K562 (cell line): ENCODE measurements around the gene PTBP3. TPM values are rescaled to one million over a fixed set of nuclear protein-coding genes. Genes with fewer than 3 reads are reported as not detected.

Experiments used
- ADNP ChIP-seq: fragments of 200-800 bp; sonication (Bioruptor generic); IDR thresholded peaks from 2 replicates; pipeline ENCODE4 v1.6.1; 2016; ENCODE audit warnings: missing genetic modification characterization, missing compliant biosample characterization
- DNMT1 ChIP-seq: fragments of 450-650 bp; IDR thresholded peaks from 2 replicates; pipeline ENCODE4 v1.6.1; 2016; ENCODE audit warnings: antibody characterized with exemption, mild to moderate bottlenecking
- HNRNPLL ChIP-seq: fragments of 200-400 bp; formaldehyde crosslinking; IDR thresholded peaks from 2 replicates; pipeline ENCODE4 v1.6.1; 2017; ENCODE audit warnings: low read length, low read depth, mild to moderate bottlenecking; ENCODE audit not compliant: poor library complexity, severe bottlenecking
- KLF10 ChIP-seq: fragments of 250-450 bp; sonication (Bioruptor Pico); IDR thresholded peaks from 2 replicates; pipeline ENCODE4 v1.6.1; 2021; ENCODE audit warnings: matching md5 sums
- MBD2 ChIP-seq: sonication (generic); IDR thresholded peaks from 2 replicates; pipeline ENCODE4 v1.6.1; 2016; ENCODE audit warnings: low read depth, borderline replicate concordance
- MTA2 ChIP-seq: fragments of 450-650 bp; IDR thresholded peaks from 2 replicates; pipeline ENCODE4 v1.6.1; 2016; ENCODE audit warnings: low read depth
- TAF7 ChIP-seq: fragments of 450-650 bp; IDR thresholded peaks from 2 replicates; pipeline ENCODE4 v1.6.1; 2016; ENCODE audit warnings: missing genetic modification characterization, missing compliant biosample characterization
- polyA plus RNA-seq, 8 experiments: library from polyadenylated mRNA; depleted of rRNA in 4 of 8; stranded (reverse) in 5 of 8; unstranded in 3 of 8; fragments of >200 nt; fragmentation: Nextera tagmentation in 2 of 8; fragmentation: Illumina TruSeq in 1 of 8; extraction: Ambion mirVana in 2 of 8; extraction: Trizol in 1 of 8; gene quantifications; 2 replicates each; pipeline versions ENCODE4 v1.2.1 to v1.2.3, GENCODE V29; 2011 to 2014; ENCODE audit warnings: inconsistent platforms in 1 of 8, missing spikeins in 1 of 8
- total RNA-seq, 7 experiments: library from RNA; depleted of rRNA in 6 of 7; stranded (reverse); fragments of >200 nt in 6 of 7; fragmentation: Illumina TruSeq in 2 of 7; extraction: Trizol in 2 of 7; gene quantifications; 2 replicates each; pipeline versions ENCODE4 v1.2.1 to v1.2.3, GENCODE V29; 2011 to 2021; ENCODE audit warnings: low replicate concordance in 1 of 7
- TF ChIP-seq, protein P1 (sequence below): IDR thresholded peaks from 3 replicates; pipeline ENCODE4 v1.6.1; 2011; ENCODE audit warnings: borderline replicate concordance, mild to moderate bottlenecking, moderate library complexity; ENCODE audit not compliant: insufficient read length; ENCODE audit errors: extremely low read depth
- TF ChIP-seq, protein P2 (sequence below): fragments of 450-650 bp; formaldehyde crosslinking; conservative IDR thresholded peaks from 2 replicates; pipeline ENCODE4 v1.4.0; 2022; ENCODE audit warnings: mild to moderate bottlenecking, missing genetic modification characterization
- TF ChIP-seq, protein P3 (sequence below), 2 experiments: fragments of 450-650 bp in 1 of 2; sonication (generic) in 1 of 2; formaldehyde crosslinking in 1 of 2; IDR thresholded peaks in 1 of 2; conservative IDR thresholded peaks in 1 of 2; 2 replicates each; pipeline versions ENCODE4 v1.6.1 to v1.8.1; 2016 to 2023; ENCODE audit warnings: mild to moderate bottlenecking in 2 of 2, moderate library complexity in 2 of 2, inconsistent platforms in 1 of 2, missing genetic modification reagents in 1 of 2
- TF ChIP-seq, protein P4 (sequence below): fragments of 200-600 bp; sonication (generic); IDR thresholded peaks from one replicate; pipeline ENCODE4 v1.6.1; 2012; ENCODE audit warnings: mild to moderate bottlenecking, low read depth, low read length, inconsistent platforms

The PTBP3 gene
- total and polyA plus RNA-seq, 9 of the 15 experiments (the other 6 are each of a cell fraction or from before 2014, with no cell fraction given): 22.4 to 132 (median 68.0) TPM

DNA sequence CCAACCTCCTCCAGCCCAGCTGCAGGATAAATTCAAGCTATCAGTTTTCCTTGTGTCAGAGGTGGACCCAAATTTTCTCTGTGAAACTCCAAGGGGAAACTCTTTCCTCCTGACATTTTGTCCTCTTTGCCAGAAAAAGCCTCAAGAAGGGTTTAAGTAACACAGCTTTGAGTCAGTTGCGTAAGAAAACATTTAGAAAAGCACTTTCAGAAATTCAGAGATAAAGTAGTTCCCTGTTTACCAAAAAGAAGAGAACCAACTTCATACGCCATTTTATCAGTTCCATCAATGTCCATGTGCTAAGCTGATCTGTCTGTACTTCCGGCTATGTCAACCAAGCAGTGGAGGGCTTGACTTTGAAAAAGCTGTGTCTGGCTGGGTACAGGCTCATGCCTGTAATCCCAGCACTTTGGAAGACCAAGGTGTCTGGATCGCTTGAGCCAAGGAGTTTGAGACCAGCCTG is 138.4 kb downstream of the PTBP3 start (continued):
- TF ChIP-seq, protein P1, sequence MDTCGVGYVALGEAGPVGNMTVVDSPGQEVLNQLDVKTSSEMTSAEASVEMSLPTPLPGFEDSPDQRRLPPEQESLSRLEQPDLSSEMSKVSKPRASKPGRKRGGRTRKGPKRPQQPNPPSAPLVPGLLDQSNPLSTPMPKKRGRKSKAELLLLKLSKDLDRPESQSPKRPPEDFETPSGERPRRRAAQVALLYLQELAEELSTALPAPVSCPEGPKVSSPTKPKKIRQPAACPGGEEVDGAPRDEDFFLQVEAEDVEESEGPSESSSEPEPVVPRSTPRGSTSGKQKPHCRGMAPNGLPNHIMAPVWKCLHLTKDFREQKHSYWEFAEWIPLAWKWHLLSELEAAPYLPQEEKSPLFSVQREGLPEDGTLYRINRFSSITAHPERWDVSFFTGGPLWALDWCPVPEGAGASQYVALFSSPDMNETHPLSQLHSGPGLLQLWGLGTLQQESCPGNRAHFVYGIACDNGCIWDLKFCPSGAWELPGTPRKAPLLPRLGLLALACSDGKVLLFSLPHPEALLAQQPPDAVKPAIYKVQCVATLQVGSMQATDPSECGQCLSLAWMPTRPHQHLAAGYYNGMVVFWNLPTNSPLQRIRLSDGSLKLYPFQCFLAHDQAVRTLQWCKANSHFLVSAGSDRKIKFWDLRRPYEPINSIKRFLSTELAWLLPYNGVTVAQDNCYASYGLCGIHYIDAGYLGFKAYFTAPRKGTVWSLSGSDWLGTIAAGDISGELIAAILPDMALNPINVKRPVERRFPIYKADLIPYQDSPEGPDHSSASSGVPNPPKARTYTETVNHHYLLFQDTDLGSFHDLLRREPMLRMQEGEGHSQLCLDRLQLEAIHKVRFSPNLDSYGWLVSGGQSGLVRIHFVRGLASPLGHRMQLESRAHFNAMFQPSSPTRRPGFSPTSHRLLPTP: no peak
- TF ChIP-seq MBD2 (no peak), ADNP (0 out of 2 replicates have a peak, but pooled peaks have one; percentile 17), DNMT1 (no peak), TAF7 (tag) (0 out of 2 replicates have a peak, but pooled peaks have one; percentile 25), KLF10 (CRISPR knock-in tag) (no peak), HNRNPLL (no peak), MTA2 (no peak)
- TF ChIP-seq, protein P2, sequence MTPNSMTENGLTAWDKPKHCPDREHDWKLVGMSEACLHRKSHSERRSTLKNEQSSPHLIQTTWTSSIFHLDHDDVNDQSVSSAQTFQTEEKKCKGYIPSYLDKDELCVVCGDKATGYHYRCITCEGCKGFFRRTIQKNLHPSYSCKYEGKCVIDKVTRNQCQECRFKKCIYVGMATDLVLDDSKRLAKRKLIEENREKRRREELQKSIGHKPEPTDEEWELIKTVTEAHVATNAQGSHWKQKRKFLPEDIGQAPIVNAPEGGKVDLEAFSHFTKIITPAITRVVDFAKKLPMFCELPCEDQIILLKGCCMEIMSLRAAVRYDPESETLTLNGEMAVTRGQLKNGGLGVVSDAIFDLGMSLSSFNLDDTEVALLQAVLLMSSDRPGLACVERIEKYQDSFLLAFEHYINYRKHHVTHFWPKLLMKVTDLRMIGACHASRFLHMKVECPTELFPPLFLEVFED: no peak
- TF ChIP-seq, protein P3, sequence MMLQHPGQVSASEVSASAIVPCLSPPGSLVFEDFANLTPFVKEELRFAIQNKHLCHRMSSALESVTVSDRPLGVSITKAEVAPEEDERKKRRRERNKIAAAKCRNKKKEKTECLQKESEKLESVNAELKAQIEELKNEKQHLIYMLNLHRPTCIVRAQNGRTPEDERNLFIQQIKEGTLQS (IDR thresholded peaks at IDR 0.05): no peak
- TF ChIP-seq, protein P3 (CRISPR knock-in tag; conservative IDR thresholded peaks at IDR 0.05): no peak
- TF ChIP-seq, protein P4, sequence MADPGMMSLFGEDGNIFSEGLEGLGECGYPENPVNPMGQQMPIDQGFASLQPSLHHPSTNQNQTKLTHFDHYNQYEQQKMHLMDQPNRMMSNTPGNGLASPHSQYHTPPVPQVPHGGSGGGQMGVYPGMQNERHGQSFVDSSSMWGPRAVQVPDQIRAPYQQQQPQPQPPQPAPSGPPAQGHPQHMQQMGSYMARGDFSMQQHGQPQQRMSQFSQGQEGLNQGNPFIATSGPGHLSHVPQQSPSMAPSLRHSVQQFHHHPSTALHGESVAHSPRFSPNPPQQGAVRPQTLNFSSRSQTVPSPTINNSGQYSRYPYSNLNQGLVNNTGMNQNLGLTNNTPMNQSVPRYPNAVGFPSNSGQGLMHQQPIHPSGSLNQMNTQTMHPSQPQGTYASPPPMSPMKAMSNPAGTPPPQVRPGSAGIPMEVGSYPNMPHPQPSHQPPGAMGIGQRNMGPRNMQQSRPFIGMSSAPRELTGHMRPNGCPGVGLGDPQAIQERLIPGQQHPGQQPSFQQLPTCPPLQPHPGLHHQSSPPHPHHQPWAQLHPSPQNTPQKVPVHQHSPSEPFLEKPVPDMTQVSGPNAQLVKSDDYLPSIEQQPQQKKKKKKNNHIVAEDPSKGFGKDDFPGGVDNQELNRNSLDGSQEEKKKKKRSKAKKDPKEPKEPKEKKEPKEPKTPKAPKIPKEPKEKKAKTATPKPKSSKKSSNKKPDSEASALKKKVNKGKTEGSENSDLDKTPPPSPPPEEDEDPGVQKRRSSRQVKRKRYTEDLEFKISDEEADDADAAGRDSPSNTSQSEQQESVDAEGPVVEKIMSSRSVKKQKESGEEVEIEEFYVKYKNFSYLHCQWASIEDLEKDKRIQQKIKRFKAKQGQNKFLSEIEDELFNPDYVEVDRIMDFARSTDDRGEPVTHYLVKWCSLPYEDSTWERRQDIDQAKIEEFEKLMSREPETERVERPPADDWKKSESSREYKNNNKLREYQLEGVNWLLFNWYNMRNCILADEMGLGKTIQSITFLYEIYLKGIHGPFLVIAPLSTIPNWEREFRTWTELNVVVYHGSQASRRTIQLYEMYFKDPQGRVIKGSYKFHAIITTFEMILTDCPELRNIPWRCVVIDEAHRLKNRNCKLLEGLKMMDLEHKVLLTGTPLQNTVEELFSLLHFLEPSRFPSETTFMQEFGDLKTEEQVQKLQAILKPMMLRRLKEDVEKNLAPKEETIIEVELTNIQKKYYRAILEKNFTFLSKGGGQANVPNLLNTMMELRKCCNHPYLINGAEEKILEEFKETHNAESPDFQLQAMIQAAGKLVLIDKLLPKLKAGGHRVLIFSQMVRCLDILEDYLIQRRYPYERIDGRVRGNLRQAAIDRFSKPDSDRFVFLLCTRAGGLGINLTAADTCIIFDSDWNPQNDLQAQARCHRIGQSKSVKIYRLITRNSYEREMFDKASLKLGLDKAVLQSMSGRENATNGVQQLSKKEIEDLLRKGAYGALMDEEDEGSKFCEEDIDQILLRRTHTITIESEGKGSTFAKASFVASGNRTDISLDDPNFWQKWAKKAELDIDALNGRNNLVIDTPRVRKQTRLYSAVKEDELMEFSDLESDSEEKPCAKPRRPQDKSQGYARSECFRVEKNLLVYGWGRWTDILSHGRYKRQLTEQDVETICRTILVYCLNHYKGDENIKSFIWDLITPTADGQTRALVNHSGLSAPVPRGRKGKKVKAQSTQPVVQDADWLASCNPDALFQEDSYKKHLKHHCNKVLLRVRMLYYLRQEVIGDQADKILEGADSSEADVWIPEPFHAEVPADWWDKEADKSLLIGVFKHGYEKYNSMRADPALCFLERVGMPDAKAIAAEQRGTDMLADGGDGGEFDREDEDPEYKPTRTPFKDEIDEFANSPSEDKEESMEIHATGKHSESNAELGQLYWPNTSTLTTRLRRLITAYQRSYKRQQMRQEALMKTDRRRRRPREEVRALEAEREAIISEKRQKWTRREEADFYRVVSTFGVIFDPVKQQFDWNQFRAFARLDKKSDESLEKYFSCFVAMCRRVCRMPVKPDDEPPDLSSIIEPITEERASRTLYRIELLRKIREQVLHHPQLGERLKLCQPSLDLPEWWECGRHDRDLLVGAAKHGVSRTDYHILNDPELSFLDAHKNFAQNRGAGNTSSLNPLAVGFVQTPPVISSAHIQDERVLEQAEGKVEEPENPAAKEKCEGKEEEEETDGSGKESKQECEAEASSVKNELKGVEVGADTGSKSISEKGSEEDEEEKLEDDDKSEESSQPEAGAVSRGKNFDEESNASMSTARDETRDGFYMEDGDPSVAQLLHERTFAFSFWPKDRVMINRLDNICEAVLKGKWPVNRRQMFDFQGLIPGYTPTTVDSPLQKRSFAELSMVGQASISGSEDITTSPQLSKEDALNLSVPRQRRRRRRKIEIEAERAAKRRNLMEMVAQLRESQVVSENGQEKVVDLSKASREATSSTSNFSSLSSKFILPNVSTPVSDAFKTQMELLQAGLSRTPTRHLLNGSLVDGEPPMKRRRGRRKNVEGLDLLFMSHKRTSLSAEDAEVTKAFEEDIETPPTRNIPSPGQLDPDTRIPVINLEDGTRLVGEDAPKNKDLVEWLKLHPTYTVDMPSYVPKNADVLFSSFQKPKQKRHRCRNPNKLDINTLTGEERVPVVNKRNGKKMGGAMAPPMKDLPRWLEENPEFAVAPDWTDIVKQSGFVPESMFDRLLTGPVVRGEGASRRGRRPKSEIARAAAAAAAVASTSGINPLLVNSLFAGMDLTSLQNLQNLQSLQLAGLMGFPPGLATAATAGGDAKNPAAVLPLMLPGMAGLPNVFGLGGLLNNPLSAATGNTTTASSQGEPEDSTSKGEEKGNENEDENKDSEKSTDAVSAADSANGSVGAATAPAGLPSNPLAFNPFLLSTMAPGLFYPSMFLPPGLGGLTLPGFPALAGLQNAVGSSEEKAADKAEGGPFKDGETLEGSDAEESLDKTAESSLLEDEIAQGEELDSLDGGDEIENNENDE: no peak
